ENCODE measurements around the gene POU6F2.

Gene POU6F2

DNA sequence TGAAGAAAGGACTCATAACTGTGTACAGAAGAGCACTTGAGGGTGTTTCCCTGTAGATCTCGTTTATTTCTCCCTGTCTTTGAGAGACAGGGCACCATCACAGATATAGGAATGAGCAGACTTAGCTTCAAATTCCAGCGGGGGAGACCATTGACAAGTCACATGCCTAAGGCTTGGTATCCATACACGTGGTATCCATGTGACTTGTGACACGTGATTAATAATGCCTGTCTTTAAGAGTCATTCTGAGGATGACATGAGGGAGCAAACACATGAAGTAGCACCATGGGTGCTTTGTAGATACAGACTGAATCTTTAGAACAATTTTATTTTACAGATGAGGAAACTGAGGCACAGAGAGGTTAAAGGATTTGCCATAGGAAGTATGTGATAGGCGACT, 292.3 kb downstream of the POU6F2 start:
- Histone ChIP-seq H3K9ac (no peak overlapping the region), H3K27ac (no peak overlapping the region), H3K27me3 (no peaks in the 10 kb centered on the region), H3K4me2 (no peak overlapping the region), H3K4me1 (no peaks in the 10 kb centered on the region), H3K36me3 (no peaks in the 10 kb centered on the region), H3K4me3 (no peak overlapping the region), H4K20me1 (no peaks in the 10 kb centered on the region), H3K9me3 (no peaks in the 10 kb centered on the region)
- no peak for TF ChIP-seq Cebpa-rat (IDR thresholded peaks at IDR 0.05)

- H3K4me2 ChIP-seq, result no peak overlapping the region
- no peaks in the 10 kb centered on the region for H4K20me1 ChIP-seq
- H3K27me3 ChIP-seq, result no peaks in the 10 kb centered on the region
- H3K27ac ChIP-seq, result no peak overlapping the region
- TF ChIP-seq Cebpa-rat (IDR thresholded peaks at IDR 0.05), result no peak
- H3K4me1 ChIP-seq, result no peaks in the 10 kb centered on the region
- H3K4me3 ChIP-seq, result no peak overlapping the region
- H3K36me3 ChIP-seq, result no peaks in the 10 kb centered on the region
- no peak overlapping the region for H3K9ac ChIP-seq
- no peaks in the 10 kb centered on the region for H3K9me3 ChIP-seq
These were observed 293.7 kb downstream of the POU6F2 start for GRCh38 chr7:39271402-39271801.

DNA sequence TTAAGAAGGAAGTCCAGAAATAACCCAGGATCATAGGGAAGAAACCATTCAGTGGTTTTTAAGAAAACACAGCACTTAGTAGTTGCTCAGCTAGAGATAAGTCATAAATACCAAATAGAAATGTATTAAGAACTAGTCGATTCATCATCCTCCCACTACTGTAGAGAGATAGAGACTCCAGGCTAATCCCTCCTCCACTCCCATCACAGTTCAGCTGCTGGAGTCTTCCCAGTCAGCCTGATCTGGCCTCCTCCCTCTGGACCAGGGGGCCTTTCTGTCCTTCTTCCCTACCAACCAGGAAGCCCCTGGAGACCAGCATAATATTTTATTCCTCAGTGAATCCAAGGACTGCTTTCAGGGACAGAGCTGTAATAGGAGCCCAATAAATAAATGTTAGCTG, 294.4 kb downstream of the POU6F2 start:
- TF ChIP-seq Cebpa-rat (IDR thresholded peaks at IDR 0.05), result no peak
- no peaks in the 10 kb centered on the region for H3K36me3 ChIP-seq
- H4K20me1 ChIP-seq, result no peaks in the 10 kb centered on the region
- H3K27me3 ChIP-seq, result no peaks in the 10 kb centered on the region
- H3K4me3 ChIP-seq, result no peak overlapping the region
- no peaks in the 10 kb centered on the region for H3K9me3 ChIP-seq
- H3K4me1 ChIP-seq, result no peaks in the 10 kb centered on the region
- no peak overlapping the region for H3K4me2 ChIP-seq
- no peak overlapping the region for H3K27ac ChIP-seq
- H3K9ac ChIP-seq, result no peak overlapping the region

DNA sequence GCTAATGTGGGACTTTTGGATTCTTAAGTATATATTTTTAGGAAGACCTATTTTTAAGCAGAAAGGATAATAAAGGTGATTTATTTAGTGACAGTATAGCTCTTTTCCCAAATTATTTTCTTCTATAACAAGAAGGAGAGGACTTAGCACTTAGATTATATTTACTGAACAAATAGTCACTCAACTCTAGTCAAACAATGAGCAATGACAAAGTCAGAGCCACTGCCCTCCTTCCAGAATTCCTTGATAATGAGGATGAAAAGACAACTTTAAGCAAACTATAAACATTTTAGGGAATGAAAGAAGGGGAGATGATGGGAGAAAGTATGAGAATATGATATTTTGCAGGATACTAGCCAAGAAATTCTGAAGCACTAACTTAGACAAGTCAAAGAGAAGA, 295.0 kb downstream of the POU6F2 start:
- Histone ChIP-seq H4K20me1 (no peaks in the 10 kb centered on the region), H3K4me3 (no peak overlapping the region), H3K27me3 (no peaks in the 10 kb centered on the region), H3K4me1 (no peaks in the 10 kb centered on the region), H3K9ac (no peak overlapping the region), H3K36me3 (no peaks in the 10 kb centered on the region), H3K9me3 (no peaks in the 10 kb centered on the region), H3K4me2 (no peak overlapping the region), H3K27ac (no peak overlapping the region)
- no peak for TF ChIP-seq Cebpa-rat (IDR thresholded peaks at IDR 0.05)

DNA sequence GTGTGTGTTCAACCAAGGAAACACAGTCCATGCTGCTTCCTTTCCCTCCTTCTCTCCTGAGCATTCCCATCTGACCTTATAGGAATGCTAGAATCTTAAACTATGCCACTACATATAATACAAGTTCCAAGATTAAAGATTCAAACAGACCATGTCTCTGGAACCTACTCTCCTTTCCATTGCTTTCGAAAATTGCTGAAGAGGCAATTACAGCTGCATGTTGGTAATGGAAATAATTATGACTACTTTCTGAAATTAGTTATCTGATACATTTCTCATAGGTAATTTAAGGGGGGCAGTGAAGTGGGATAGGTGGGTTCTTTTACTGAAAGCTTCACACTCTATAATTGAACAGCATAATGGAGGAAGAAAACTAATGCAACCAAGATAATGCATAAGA, 302.6 kb downstream of the POU6F2 start:
- Histone ChIP-seq H3K36me3 (no peaks in the 10 kb centered on the region), H3K27ac (no peak overlapping the region), H3K4me3 (no peak overlapping the region), H3K4me2 (no peak overlapping the region), H3K9ac (no peak overlapping the region), H3K9me3 (no peaks in the 10 kb centered on the region), H3K4me1 (no peaks in the 10 kb centered on the region), H4K20me1 (no peaks in the 10 kb centered on the region), H3K27me3 (no peaks in the 10 kb centered on the region)
- no peak for TF ChIP-seq Cebpa-rat (IDR thresholded peaks at IDR 0.05)

GRCh38 chr7:39285256-39285655, 307.5 kb downstream of the POU6F2 start:
- no peak overlapping the region for H3K4me2 ChIP-seq
- H3K36me3 ChIP-seq, result no peaks in the 10 kb centered on the region
- H3K27me3 ChIP-seq, result no peaks in the 10 kb centered on the region
- no peaks in the 10 kb centered on the region for H4K20me1 ChIP-seq
- H3K9me3 ChIP-seq, result no peaks in the 10 kb centered on the region
- H3K27ac ChIP-seq, result no peak overlapping the region
- H3K4me3 ChIP-seq, result no peak overlapping the region
- no peak for TF ChIP-seq Cebpa-rat (IDR thresholded peaks at IDR 0.05)
- H3K9ac ChIP-seq, result no peak overlapping the region
- no peaks in the 10 kb centered on the region for H3K4me1 ChIP-seq

DNA sequence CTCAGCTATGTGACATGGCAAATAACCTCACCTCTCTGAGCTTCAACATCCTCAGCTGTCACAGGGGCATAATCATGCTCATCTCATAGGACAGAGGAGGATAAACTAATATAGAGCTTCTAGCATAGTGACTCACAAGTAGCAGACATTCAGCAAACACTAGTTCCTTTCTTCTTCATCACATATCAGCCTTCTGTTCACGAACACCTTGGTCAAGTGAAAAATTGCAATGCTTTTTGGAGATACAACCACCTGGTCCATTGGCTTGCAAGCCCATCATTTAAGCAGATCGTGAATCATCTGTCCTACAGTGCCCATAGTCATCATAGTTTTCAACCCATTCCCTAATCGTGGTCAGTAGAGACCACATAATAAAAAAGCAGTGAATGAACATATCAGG, 310.6 kb downstream of the POU6F2 start:
- Histone ChIP-seq H3K9ac (no peak overlapping the region), H3K36me3 (no peaks in the 10 kb centered on the region), H3K27me3 (no peaks in the 10 kb centered on the region), H3K4me1 (no peaks in the 10 kb centered on the region), H3K9me3 (no peaks in the 10 kb centered on the region), H3K4me3 (no peak overlapping the region), H3K4me2 (no peak overlapping the region), H3K27ac (no peak overlapping the region), H4K20me1 (no peaks in the 10 kb centered on the region)
- no peak for TF ChIP-seq Cebpa-rat (IDR thresholded peaks at IDR 0.05)

DNA sequence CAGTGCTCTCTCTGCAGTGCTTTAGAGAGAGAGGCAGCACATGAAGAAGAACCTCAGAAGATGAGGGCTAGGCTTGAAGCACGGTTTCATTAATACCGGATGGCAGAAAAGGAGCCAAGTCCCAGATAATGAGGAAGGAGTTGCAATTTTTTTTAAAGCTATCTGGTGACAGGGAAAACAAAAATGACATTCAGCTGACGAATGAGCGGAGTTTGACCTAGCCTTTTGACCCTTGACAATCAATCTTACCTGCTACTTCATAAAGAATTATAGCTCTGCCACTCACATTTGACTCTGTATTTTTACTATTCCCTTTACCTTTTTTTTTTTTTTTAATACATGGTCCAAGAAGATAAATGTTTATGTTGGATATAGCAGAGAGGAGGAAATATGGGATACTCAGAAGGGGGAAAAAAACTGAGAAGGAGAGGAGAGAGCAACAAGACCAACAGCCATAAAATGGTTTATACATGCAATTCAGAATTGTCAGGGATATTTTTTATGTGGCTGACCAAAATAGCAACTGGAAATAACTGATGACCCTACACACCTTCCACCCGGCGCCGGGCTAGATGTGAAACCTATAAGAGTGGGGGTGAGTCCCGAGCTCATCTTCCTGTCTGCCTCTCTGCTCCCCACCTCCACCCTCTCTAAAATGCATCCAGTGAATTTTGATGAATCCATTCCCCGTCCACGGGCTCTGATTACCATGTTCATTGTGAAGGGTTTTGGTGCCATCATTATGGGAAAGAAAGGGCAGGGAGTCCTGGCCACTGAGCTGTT, 314.1 kb downstream of the POU6F2 start:
- H3K27me3 ChIP-seq, result no peaks in the 10 kb centered on the region
- TF ChIP-seq Cebpa-rat (IDR thresholded peaks at IDR 0.05), result no peak
- no peak overlapping the region for H3K4me2 ChIP-seq
- H3K9ac ChIP-seq, result no peak overlapping the region
- no peaks in the 10 kb centered on the region for H3K36me3 ChIP-seq
- no peak overlapping the region for H3K27ac ChIP-seq
- no peak overlapping the region for H3K4me3 ChIP-seq
- no peaks in the 10 kb centered on the region for H3K4me1 ChIP-seq
- H4K20me1 ChIP-seq, result no peaks in the 10 kb centered on the region
- H3K9me3 ChIP-seq, result no peaks in the 10 kb centered on the region

GRCh38 chr7:39293056-39293823, 315.5 kb downstream of the POU6F2 start:
- Histone ChIP-seq H3K4me3 (no peak overlapping the region), H3K27ac (no peak overlapping the region), H3K4me2 (no peak overlapping the region), H3K4me1 (no peaks in the 10 kb centered on the region), H4K20me1 (no peaks in the 10 kb centered on the region), H3K27me3 (no peaks in the 10 kb centered on the region), H3K36me3 (no peaks in the 10 kb centered on the region), H3K9me3 (no peaks in the 10 kb centered on the region), H3K9ac (no peak overlapping the region)
- TF ChIP-seq Cebpa-rat (IDR thresholded peaks at IDR 0.05), result no peak

DNA sequence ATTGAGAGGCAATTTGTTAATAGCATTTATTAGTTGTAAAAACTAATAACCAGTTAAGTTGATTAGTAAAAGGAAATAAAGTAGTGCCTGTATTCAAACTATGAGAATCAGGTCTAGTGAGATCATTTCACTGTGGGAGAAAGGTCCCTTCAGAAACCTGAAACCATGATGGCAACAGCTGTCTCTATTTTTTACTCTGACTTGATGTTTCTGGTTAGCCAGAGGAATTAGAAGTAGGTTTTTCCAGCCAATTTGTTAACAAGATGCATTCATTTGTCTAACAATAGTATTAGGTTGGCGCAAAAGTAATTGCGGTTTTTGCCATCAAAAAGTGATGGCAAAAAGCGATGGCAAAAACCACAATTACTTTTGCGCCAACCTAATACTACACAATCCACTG, 316.3 kb downstream of the POU6F2 start:
- no peaks in the 10 kb centered on the region for H3K9me3 ChIP-seq
- H4K20me1 ChIP-seq, result no peaks in the 10 kb centered on the region

More for the DNA sequence above, 316.3 kb downstream of the POU6F2 start:
- H3K27ac ChIP-seq, result no peak overlapping the region
- no peak overlapping the region for H3K4me3 ChIP-seq
- H3K9ac ChIP-seq, result no peak overlapping the region
- no peak for TF ChIP-seq Cebpa-rat (IDR thresholded peaks at IDR 0.05)
- H3K4me2 ChIP-seq, result no peak overlapping the region
- no peaks in the 10 kb centered on the region for H3K4me1 ChIP-seq
- H3K27me3 ChIP-seq, result no peaks in the 10 kb centered on the region
- no peaks in the 10 kb centered on the region for H3K36me3 ChIP-seq
